Activated naive CD8-positive, alpha-beta T cell treated with anti-CD3 and anti-CD28 coated beads, Interleukin-2, amount 50 U/mL, for 16 hours (primary cell): ENCODE data around the gene SSTR5.

Experiments used
- DNase-seq: peaks from one replicate; pipeline ENCODE4 v3.0.0-alpha.2; 2020; ENCODE audit warnings: low read depth, low spot score

The SSTR5 gene

GRCh38 chr16:1054660-1055556 lies 17.6 kb upstream of the SSTR5 start:
- no peak for DNase-seq

DNA sequence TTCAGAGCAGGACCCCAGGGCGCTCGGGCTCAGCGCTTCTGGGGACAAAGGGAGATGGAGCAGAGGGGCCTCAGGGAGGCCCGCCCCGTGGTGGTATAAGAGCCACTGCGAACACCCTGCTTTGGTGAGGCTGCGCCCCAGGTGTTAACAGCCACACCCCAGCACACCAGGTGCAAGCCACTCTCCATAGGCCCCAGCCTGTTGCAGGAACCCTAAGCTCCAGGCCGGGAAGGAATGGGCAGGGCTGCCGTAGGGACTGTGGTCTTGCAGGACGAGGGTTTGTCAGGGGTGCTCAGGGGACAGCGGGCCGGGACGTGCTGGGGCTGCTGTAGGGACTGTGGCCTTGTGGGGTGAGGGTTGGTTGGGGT lies 17.0 kb upstream of the SSTR5 start:
- DNase-seq: no peak

DNA sequence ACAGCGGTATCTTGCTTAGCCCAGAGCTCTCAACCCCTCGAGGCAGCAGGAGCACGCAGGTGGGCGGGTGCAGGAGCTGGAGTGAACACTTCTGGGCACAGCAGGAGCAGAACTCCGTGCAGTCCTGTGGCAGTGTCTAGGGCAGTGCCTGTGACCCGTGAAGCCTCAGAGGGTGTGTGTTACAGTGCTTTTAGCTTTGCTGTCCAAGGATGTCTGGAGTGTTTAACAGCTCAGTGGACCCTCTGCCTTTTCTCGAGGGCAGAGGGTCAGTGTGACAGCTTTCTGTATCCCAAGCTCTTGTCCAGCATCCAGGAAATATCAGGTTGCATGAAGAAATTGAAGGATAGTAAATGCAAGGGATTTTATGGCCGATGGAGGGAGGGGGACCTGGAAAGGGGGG lies 16.4 kb upstream of the SSTR5 start:
- DNase-seq: no peak

GRCh38 chr16:1057252-1057932 lies 15.2 kb upstream of the SSTR5 start:
- peak; percentile 52 for DNase-seq

- no peak for DNase-seq
Observed at GRCh38 chr16:1058216-1058615, 14.3 kb upstream of the SSTR5 start.

DNA sequence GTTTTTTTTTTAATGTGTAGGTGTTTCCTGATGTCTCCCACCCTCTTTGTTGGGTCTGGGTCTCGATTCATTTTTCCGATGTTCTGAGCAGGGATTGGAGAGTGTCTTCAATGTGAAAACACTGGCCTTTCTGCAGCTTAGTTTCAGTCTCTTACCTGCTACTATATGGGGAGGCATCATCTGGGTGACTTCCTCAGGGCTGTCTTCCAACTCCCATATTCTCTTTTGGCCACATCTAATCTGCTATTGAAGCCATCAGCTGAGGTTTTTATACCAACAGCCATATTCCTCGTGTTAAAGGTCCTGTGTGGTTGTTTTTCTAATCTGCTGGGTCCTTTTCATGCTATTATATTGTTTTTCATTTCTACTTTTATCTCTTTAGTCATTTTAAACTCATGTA lies 13.2 kb upstream of the SSTR5 start:
- DNase-seq: no peak

DNA sequence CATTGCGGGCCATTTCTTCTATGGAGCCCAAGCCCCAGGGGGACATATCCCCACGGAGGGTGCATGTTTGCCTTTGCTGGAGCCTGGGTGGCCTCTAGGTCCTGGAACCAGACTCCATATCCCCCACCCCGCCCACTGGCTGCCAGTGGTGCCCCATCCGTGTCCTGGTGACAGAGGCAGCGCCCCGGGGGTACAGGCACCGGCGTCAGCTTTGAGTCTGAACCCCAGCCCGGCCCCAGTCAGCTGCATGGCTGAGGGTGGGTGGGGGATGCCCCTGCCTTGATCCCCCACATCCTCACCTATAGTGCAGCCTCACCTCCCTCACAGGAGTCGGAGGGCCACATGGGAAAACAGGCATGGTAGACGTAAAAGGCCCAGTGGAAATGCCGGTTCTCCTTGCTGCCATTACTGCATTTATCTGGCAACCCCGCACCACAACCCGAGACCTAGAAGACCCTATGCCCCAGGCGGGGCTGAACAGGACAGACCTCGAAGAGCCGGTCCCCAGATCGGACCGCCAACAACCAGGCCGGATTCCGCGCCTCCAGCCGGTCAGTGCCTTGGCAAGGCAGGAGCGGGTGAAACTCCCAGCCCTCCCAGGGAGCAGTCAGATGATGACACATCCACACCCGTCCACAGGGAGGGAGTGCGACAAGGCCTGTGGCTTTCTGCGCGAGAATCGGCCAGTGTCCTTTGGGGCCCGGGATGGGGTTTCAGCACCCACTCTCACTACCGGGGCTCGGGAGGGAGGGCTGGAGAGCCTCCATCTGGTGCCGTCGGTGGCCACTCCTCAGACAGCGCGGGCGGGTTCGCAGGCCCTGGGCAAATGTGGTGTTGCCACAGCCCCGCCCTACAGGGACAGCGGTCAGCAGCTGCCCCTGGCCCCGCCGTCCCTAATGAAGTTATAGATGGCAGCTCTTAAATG lies 11.9 kb upstream of the SSTR5 start:
- no peak for DNase-seq

- no peak for DNase-seq
Observed at GRCh38 chr16:1061769-1062505, 10.6 kb upstream of the SSTR5 start.

DNA sequence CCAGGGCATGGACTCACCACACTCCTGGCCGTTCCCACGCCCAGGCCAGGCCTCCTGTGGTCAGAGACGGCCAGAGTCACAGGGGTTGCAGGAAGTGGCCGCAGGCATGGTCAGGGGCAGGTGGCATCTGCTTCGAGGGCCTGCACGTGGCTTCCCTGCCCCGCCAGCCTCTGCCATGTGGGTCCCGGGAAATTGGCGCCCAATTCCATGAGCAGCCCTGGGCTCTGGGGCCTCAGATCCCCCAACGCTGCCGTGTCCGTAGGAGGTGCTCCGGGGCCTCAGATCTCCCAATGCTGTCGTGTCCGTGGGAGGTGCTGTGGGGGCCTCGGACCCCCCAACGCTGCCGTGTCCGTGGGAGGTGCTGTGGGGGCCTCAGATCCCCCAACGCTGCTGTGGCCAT lies 9.7 kb upstream of the SSTR5 start:
- no peak for DNase-seq

GRCh38 chr16:1063728-1064127 lies 8.8 kb upstream of the SSTR5 start:
- DNase-seq: no peak

GRCh38 chr16:1065469-1066128 lies 6.9 kb upstream of the SSTR5 start:
- DNase-seq: no peak

DNA sequence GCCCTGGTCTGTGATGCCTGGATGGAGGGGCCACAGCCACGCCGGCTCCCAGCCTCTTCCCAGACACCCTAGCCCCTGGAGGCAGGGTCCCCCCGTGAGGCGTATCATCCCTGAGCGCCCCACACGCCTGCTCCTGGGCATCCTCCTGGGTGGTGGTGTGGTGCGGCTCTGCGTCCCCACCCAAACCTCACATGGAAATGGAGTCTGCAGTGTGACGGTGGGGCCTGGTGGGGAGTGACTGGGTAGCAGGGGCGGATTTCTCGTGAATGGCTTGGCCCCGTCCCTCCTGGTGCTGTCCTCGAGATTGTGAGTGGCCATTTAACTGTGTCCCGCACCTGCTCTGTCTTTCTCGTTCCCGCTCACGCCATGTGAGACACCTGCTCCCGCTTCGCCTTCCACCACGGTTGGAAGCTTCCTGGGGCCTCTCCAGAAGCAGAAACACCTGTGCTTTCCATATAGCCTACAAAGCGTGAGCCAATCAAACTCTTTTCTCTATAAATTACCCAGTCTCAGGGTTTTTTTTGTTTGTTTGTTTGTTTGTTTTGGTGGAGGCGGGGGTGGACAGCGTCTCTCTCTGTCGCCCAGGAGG lies 5.9 kb upstream of the SSTR5 start:
- no peak for DNase-seq

DNA sequence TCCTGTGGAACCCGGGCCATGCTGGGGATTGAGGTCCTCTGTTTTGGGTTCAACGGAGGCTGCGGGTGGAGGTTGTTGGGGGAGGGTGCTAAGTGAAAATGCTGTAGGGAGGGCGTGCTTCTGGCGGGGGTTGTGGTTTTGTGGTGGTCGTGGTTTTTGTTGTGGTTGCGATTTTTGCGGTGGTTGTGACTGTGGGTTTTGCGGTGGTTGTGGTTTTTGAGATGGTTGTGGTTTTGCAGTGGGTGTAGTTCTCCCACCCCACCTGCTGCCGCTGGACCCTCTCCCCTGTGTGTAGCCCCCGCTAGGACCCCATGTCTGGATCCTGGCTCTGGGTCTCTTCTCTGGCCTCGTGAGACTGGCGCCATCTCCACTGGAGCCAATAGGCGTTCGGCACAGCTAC lies 4.9 kb upstream of the SSTR5 start:
- DNase-seq: no peak

GRCh38 chr16:1068451-1068850 lies 4.1 kb upstream of the SSTR5 start:
- DNase-seq: no peak

DNA sequence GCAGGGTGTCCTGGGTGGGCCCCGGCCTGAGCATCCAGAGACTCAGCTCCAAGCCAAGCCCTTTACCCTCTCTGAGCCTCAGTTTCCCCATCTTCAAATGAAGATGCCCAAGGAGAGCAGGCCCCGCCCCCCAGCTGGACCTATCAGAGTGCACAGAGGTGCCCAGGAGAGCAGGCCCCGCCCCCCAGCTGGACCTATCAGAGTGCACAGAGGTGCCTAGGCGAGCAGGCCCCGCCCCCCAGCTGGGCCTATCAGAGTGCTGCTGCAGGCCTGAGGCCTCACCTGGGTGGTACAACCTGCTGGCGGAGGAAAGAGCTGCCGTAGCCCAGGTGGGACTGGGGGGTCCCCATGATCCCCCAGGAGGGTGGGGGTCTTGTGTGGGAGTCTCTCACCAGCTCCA lies 3.4 kb upstream of the SSTR5 start:
- no peak for DNase-seq

DNA sequence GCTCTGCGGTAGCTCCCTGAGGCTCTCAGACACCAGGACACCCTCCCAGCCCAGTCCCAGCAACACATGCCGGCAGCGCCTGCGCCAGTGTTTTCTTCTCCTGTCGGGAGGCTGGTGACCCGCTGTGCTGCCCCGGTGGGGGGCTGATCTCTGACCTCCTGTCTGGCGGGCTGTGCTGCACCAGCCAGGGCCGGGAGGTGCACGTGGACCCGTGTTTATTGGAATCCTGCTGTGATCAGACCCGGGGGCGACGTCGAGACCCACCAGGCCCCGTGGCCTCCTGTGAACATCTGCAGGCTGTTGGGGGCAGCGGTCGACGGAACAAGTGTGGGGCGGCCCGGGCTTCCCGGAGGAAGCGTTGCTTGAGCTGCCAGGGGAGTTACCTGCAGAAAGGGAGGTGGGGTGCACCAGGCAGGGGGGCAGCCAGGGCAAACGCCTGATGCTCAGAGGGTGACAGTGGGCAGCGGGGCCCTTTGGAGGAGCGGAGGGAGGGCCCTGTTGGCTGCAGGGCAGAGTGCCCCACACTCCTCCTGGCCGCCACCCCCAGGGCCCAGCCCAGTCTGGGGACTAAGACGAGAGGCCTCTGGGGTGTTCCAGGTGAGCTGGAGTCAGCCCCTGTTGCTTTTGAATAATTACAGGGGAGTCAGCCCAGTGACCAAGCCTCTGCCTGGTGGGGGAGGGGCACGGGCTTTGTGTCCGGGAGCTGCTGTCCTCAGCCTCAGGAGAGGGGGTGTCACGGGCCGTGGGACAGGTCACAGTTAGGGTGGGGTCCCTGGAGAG lies 2.3 kb upstream of the SSTR5 start:
- DNase-seq: no peak

GRCh38 chr16:1070864-1071408 lies 1.6 kb upstream of the SSTR5 start:
- no peak for DNase-seq

DNA sequence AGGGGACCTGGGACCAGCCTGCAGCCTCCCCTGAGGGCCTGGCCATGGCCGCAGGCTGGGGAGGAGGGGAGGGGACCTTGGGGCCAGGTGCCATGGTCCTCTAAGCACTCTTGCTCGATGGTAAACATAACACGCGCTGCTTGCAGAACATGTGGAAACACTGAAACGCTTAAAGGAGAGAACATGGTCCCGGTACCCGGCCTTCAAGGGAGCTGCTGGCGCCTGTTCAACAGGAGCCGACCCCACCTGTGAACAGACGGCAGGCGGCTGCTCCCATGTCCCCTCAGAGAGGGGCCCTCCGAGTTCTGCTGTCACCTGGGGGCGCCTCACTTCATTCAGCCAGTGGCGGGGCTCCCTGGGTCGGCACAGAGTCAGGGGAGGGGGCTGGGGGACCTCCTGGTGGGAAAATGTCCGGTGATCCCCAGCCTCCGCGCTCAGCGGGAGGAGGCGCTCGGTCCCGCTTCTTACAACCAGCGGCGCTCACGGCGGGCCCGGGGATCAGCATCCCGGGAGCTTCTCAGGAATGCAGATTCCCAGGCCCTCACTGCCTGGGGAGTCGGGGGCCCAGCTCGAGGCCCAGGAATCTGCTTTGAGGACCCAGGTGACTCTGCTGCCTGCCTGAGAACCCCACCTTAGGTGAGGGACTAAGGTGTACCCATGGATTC lies 854 bp upstream of the SSTR5 start:
- no peak for DNase-seq

DNA sequence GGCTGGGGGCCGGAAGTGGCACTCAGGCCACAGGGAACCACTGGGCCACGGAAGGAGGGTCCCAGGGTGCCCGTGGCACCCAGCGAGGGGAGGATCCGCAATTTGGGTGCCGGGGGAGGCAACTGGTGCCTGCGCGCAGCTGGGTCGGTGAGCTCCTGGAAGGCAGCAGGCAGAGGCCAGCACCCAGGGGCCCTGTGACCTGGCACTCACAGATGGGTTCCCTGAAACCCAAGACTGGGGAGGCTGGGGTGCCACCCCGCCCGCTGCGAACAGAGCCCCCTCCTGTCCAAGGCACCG lies 663 bp downstream of the SSTR5 start:
- no peak for DNase-seq
